ENCODE measurements around the gene ELAC2. TPM values are rescaled to one million over a fixed set of nuclear protein-coding genes. Genes with fewer than 3 reads are reported as not detected.

Gene ELAC2
- total and polyA plus RNA-seq, 2 of the 8 experiments (the other 6 are each of a cell fraction or from before 2014, with no cell fraction given): 91.6 to 127 TPM

GRCh38 chr17:13024526-13025257, 6.9 kb upstream of the ELAC2 start:
- Histone ChIP-seq H2BK20ac (ENCODE audit: low read length) (no peak overlapping the region), H2BK5ac (ENCODE audit: low read depth, low read length) (no peak overlapping the region), H3K36me3 (ENCODE audit: control insufficient read depth in 2 of 4, insufficient read depth in 4 of 4, low read length in 3 of 4) (no peaks in the 10 kb centered on the region), H4K91ac (replicated peaks; ENCODE audit: insufficient read length, low read length) (no peak overlapping the region), H4K8ac (ENCODE audit: extremely low read depth, insufficient read depth, low read length) (no peak overlapping the region), H3K23ac (ENCODE audit: insufficient read length) (no peak overlapping the region), H3K4me2 (ENCODE audit: insufficient read depth in 1 of 2, low read depth in 2 of 2, low read length in 2 of 2) (peak overlapping the region; percentile 22 to 46), H2AK5ac (ENCODE audit: low read depth, low read length) (no peak overlapping the region), H3K79me1 (ENCODE audit: low read depth, low read length) (no peaks in the 10 kb centered on the region), H3K79me2 (ENCODE audit: control insufficient read depth in 1 of 2, insufficient read depth in 2 of 2, low read length in 2 of 2) (no peaks in the 10 kb centered on the region), H3K27me3 (replicated peaks in 1 of 4; ENCODE audit: control insufficient read depth in 3 of 4, extremely low read depth in 1 of 4, insufficient read depth in 3 of 4, low read length in 3 of 4) (no peaks in the 10 kb centered on the region), H3K9ac (replicated peaks in 1 of 4; ENCODE audit: extremely low read depth in 1 of 4, low read depth in 3 of 4, low read length in 3 of 4) (no peak overlapping the region), H3K23me2 (ENCODE audit: low read depth, low read length) (peaks cover 4% of the 10 kb centered on the region; the same call in 1 of the 2 replicates), H3K27ac (ENCODE audit: low read depth, low read length) (no peak overlapping the region), H2AFZ (ENCODE audit: low read length) (peak overlapping the region; percentile 98; the same call in 1 of the 2 replicates), H3K4me3 (ENCODE audit: extremely low read depth in 1 of 4, insufficient read depth in 2 of 4, low read depth in 3 of 4, low read length in 4 of 4) (peak overlapping the region in 1 of 4 experiments; percentile 40; a peak in 3 of 8 replicates), H3K4ac (replicated peaks; ENCODE audit: insufficient read length, low read depth, low read length) (no peak overlapping the region), H4K20me1 (replicated peaks in 1 of 2; ENCODE audit: control insufficient read depth in 1 of 2, insufficient read depth in 2 of 2, low read length in 2 of 2) (no peaks in the 10 kb centered on the region), H2BK15ac (ENCODE audit: low read length) (peak overlapping the region; percentile 20; the same call in 1 of the 2 replicates), H2BK12ac (ENCODE audit: low read depth, low read length) (peak overlapping the region; percentile 52; the same call in 1 of the 2 replicates), H4K5ac (ENCODE audit: insufficient read length, low read depth, low read length) (no peak overlapping the region), H3K14ac (ENCODE audit: insufficient read length) (no peak overlapping the region), H3K18ac (ENCODE audit: extremely low read depth, low read length) (no peak overlapping the region), H3K9me3 (ENCODE audit: insufficient read depth in 2 of 2, low read depth in 1 of 2, low read length in 1 of 2) (no peaks in the 10 kb centered on the region), H3K4me1 (replicated peaks in 1 of 4; ENCODE audit: control insufficient read depth in 3 of 4, insufficient read depth in 4 of 4, low read length in 3 of 4) (peaks cover 0 to 5% (median 4%) of the 10 kb centered on the region in 4 experiments; a peak in 3 of 7 replicates), H2BK120ac (replicated peaks; ENCODE audit: low read depth, low read length) (no peak overlapping the region), H3K56ac (replicated peaks; ENCODE audit: insufficient read length, low read depth, low read length) (peak overlapping the region; percentile 33)
- WGBS, 2 experiments (ENCODE audit: extremely low coverage in 1 of 2, insufficient coverage in 1 of 2, insufficient read length in 1 of 2, insufficient replicate concordance in 2 of 2, low coverage in 1 of 2, low lambda C conversion rate in 2 of 2, missing lambda C conversion rate in 1 of 2): 26% methylated on average over 19 of the region's 19 CpGs; no CpG with 5 or more reads in 1 of the 2 experiments
- ChIA-PET CTCF (ENCODE audit: partially characterized antibody) (interaction anchor here (0.6 to 1.8 kb wide), 7 partner anchors 9 to 1125 kb away, joined by 3 to 4 read pairs (median 3); no protein-coding TSS in a partner anchor), POLR2A (ENCODE audit: partially characterized antibody) (no interaction called here)
- FAIRE-seq (peak; percentile 36), DNase-seq (ENCODE audit: low read depth in 1 of 2, low spot score in 2 of 2) (peak; percentile 49 to 92)
- TF ChIP-seq RAD21 (IDR thresholded peaks at IDR 0.05 in 1 of 2, conservative IDR thresholded peaks at IDR 0.05 in 1 of 2; ENCODE audit: low read depth in 2 of 2, low read length in 2 of 2) (peak in 1 of 2 experiments; percentile 45; a peak in 2 of 4 replicates), EZH2 (IDR thresholded peaks at IDR 0.05; ENCODE audit: low read depth, low read length, severe bottlenecking) (no peak), TAF1 (IDR thresholded peaks at IDR 0.05; ENCODE audit: low read depth, low read length) (no peak), CREB1 (IDR thresholded peaks at IDR 0.05) (0 out of 2 replicates have a peak, but pooled peaks have one; percentile 22), CTCF (IDR thresholded peaks at IDR 0.05; ENCODE audit: control extremely low read depth in 1 of 3, insufficient read depth in 1 of 3, low read depth in 1 of 3, low read length in 3 of 3) (peak; percentile 88 to 91 (median 90)), BRCA1 (IDR thresholded peaks at IDR 0.05; ENCODE audit: low read depth, low read length) (no peak), RXRA (IDR thresholded peaks at IDR 0.05; ENCODE audit: insufficient read depth, low read depth, low read length) (no peak)

Data from H1 (cell line).